Brain microvascular endothelial cell (primary cell): ENCODE data around the gene CYP2A13.
A peak's percentile ranks its signal among the peaks of the same experiment; 100 is the strongest.
"Not testable (repeated sequence)": the region's sequence is repeated elsewhere in the genome, so short reads cannot be mapped to it uniquely, and the experiment has no call there.

Source experiments
- DNase-seq: peaks from one replicate; pipeline ENCODE4 v3.0.0-alpha.2; 2020
- H3K27ac ChIP-seq: fragments of 250-450 bp; sonication (Bioruptor Pico); 2 replicates; pipeline ENCODE4 v1.5.1; 2020; ENCODE audit warnings: mild to moderate bottlenecking, moderate library complexity
- H3K27me3 ChIP-seq: fragments of 250-450 bp; sonication (Bioruptor Pico); replicated peaks from 2 replicates; pipeline ENCODE4 v1.5.1; 2020; ENCODE audit warnings: mild to moderate bottlenecking
- H3K36me3 ChIP-seq: fragments of 250-450 bp; sonication (Bioruptor Pico); replicated peaks from 2 replicates; pipeline ENCODE4 v1.5.1; 2020; ENCODE audit warnings: mild to moderate bottlenecking
- H3K4me3 ChIP-seq: 2 replicates; pipeline ENCODE4 v1.5.1; 2011; ENCODE audit warnings: low read depth, mild to moderate bottlenecking, control low read depth, low read length, moderate library complexity
- CTCF ChIP-seq: IDR thresholded peaks from 2 replicates; pipeline ENCODE4 v1.5.1; 2011; ENCODE audit warnings: low read depth, mild to moderate bottlenecking, moderate library complexity, low read length, control low read depth, inconsistent platforms; ENCODE audit errors: missing control alignments
- in situ Hi-C: cut with HindIII; loops from 2 replicates; pipeline ENCODE4 v1.10.0; 2017; ENCODE audit warnings: low sequenced_read_pairs, low pct_ligation_motif_present

The CYP2A13 gene

GRCh38 chr19:41126765-41127203 lies 38.5 kb downstream of the CYP2A13 start:
- in situ Hi-C loops, H3K36me3 ChIP-seq, H3K27me3 ChIP-seq, H3K4me3 ChIP-seq, DNase-seq, H3K27ac ChIP-seq: not testable (repeated sequence)
- peak; percentile 71 for TF ChIP-seq CTCF

DNA sequence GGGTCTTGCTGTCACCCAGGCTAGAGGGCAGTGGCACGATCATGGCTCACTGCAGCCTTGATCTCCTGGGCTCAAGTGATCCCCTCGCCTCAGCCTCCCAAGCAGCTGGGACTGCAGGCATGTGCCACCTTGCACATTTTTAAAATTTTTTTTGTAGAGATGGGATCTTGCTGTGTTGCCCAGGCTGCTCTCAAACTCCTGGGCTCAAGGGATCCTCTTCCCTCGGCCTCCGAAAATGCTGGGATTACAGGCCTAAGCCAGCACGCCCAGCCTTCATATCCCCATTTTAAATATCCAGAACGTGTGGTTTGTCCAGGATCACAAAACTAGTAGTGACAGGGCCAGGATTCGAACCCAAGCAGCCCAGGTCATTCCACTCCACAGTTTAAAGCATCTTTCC lies 39.1 kb downstream of the CYP2A13 start:
- H3K4me3 ChIP-seq, H3K27me3 ChIP-seq, DNase-seq, in situ Hi-C loops, H3K36me3 ChIP-seq, H3K27ac ChIP-seq: not testable (repeated sequence)

DNA sequence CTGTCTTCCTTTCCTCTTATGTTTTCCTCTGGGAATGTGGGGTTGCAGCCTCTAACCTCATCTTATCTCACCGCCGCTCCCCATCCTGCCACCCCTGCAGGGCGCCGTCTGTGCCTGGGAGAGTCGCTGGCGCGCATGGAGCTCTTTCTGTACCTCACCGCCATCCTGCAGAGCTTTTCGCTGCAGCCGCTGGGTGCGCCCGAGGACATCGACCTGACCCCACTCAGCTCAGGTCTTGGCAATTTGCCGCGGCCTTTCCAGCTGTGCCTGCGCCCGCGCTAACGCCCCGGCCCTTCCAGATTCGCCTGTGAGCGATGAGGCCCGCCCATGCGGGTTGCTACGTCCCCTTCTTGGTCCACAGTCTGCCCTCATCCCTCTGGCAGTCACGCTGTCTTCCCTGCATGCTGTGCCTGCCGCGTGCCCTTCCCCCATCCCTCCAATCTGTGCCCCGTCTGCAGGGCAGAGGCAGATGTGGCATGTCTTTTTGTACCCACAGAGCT lies 39.6 kb downstream of the CYP2A13 start:
- H3K4me3 ChIP-seq, H3K27ac ChIP-seq, H3K36me3 ChIP-seq, H3K27me3 ChIP-seq, in situ Hi-C loops: not testable (repeated sequence)
- peak; percentile 66 for DNase-seq
- TF ChIP-seq CTCF: peak; percentile 48

- Histone ChIP-seq H3K36me3 (no peaks in the 10 kb centered on the region), H3K27me3 (peaks cover 4% of the 10 kb centered on the region), H3K4me3 (no peak overlapping the region), H3K27ac (no peak overlapping the region)
- in situ Hi-C loops: no loop called here
- no peak for TF ChIP-seq CTCF
- DNase-seq: no peak
Measured at GRCh38 chr19:41128692-41129091, 40.4 kb downstream of the CYP2A13 start.

- in situ Hi-C loops: no loop called here
- no peak for TF ChIP-seq CTCF
- H3K27ac ChIP-seq: no peak overlapping the region
- H3K27me3 ChIP-seq: peaks cover 4% of the 10 kb centered on the region
- no peaks in the 10 kb centered on the region for H3K36me3 ChIP-seq
- no peak for DNase-seq
- no peak overlapping the region for H3K4me3 ChIP-seq
Measured at GRCh38 chr19:41131186-41131585, 42.9 kb downstream of the CYP2A13 start.

- DNase-seq: no peak
- in situ Hi-C loops: no loop called here
- Histone ChIP-seq H3K36me3 (no peaks in the 10 kb centered on the region), H3K27ac (no peak overlapping the region), H3K27me3 (peaks cover 4% of the 10 kb centered on the region), H3K4me3 (no peak overlapping the region)
- TF ChIP-seq CTCF: no peak
Measured at GRCh38 chr19:41133260-41133659, 45.0 kb downstream of the CYP2A13 start.
